Measurements from ENCODE around the gene TPRA1. TPM values are rescaled to one million over a fixed set of nuclear protein-coding genes. Genes with fewer than 3 reads are reported as not detected.

Gene TPRA1
- total RNA-seq, 4 donors from 2014 or later, result 50.3 to 75.3 (median 67.5) TPM

GRCh38 chr3:127560051-127560787 lies 30.3 kb downstream of the TPRA1 start:
- whole genome bisulfite sequencing, 2 donors, result 55 to 66% methylated on average over 3 of the region's 3 CpGs
- Histone ChIP-seq H3K4me3 (no peak overlapping the region), H3K4me1 (no peaks in the 10 kb centered on the region)

GRCh38 chr3:127556565-127556964 lies 34.0 kb downstream of the TPRA1 start:
- TF ChIP-seq EP300 (IDR thresholded peaks at IDR 0.05) (no peak), POLR2A (IDR thresholded peaks at IDR 0.05) (no peak), CTCF (IDR thresholded peaks at IDR 0.05) (no peak)
- H3K4me1 ChIP-seq, result peaks cover 0 to 6% (median 0%) of the 10 kb centered on the region in 4 donors
- peaks cover 0 to 3% (median 0%) of the 10 kb centered on the region in 4 donors for H3K9me3 ChIP-seq
- no peaks in the 10 kb centered on the region for H3K36me3 ChIP-seq
- DNase-seq (ENCODE audit: low spot score in 2 of 2), result no peak
- WGBS, 2 donors, result 60 to 71% methylated on average over 6 of the region's 6 CpGs
- no peak overlapping the region for H3K4me3 ChIP-seq
- H3K27ac ChIP-seq, result no peak overlapping the region
- no peaks in the 10 kb centered on the region for H3K27me3 ChIP-seq

More at GRCh38 chr3:127560051-127560787, 30.3 kb downstream of the TPRA1 start:
- Histone ChIP-seq H3K36me3 (no peaks in the 10 kb centered on the region), H3K27me3 (no peaks in the 10 kb centered on the region), H3K27ac (no peak overlapping the region), H3K9me3 (peaks cover 0 to 3% (median 0%) of the 10 kb centered on the region in 4 donors)
- DNase-seq (ENCODE audit: low spot score in 2 of 2), result no peak
- no peak for TF ChIP-seq CTCF (IDR thresholded peaks at IDR 0.05)
- no peak for TF ChIP-seq POLR2A (IDR thresholded peaks at IDR 0.05)

GRCh38 chr3:127555108-127555507 lies 35.4 kb downstream of the TPRA1 start:
- no peaks in the 10 kb centered on the region for H3K36me3 ChIP-seq
- H3K4me1 ChIP-seq, result peaks cover 0 to 6% (median 0%) of the 10 kb centered on the region in 4 donors
- no peak overlapping the region for H3K27ac ChIP-seq
- H3K4me3 ChIP-seq, result no peak overlapping the region
- peaks cover 0 to 2% (median 0%) of the 10 kb centered on the region in 4 donors for H3K9me3 ChIP-seq
- TF ChIP-seq EP300 (IDR thresholded peaks at IDR 0.05), result no peak
- H3K27me3 ChIP-seq, result no peaks in the 10 kb centered on the region
- 64 to 73% methylated on average over 4 of the region's 4 CpGs for WGBS, 2 donors
- DNase-seq (ENCODE audit: low spot score in 2 of 2), result no peak

GRCh38 chr3:127552038-127552437 lies 38.5 kb downstream of the TPRA1 start:
- H3K9me3 ChIP-seq, result no peaks in the 10 kb centered on the region
- TF ChIP-seq CTCF (IDR thresholded peaks at IDR 0.05) (no peak), POLR2A (IDR thresholded peaks at IDR 0.05) (no peak), EP300 (IDR thresholded peaks at IDR 0.05) (no peak)
- no peak for DNase-seq (ENCODE audit: low spot score in 2 of 2)
- no peaks in the 10 kb centered on the region for H3K36me3 ChIP-seq
- 33 to 37% methylated on average over 1 of the region's 1 CpG for WGBS, 2 donors
- H3K27me3 ChIP-seq, result no peaks in the 10 kb centered on the region
- no peak overlapping the region for H3K4me3 ChIP-seq
- H3K4me1 ChIP-seq, result peaks cover 0 to 18% (median 4%) of the 10 kb centered on the region in 4 donors
- no peak overlapping the region for H3K27ac ChIP-seq

- Histone ChIP-seq H3K9me3 (no peaks in the 10 kb centered on the region), H3K27me3 (no peaks in the 10 kb centered on the region), H3K4me1 (peaks cover 0 to 24% (median 4%) of the 10 kb centered on the region in 4 donors), H3K27ac (no peak overlapping the region), H3K4me3 (no peak overlapping the region), H3K36me3 (no peaks in the 10 kb centered on the region)
- TF ChIP-seq POLR2A (IDR thresholded peaks at IDR 0.05) (no peak), EP300 (IDR thresholded peaks at IDR 0.05) (no peak), CTCF (IDR thresholded peaks at IDR 0.05) (no peak)
- no peak for DNase-seq (ENCODE audit: low spot score in 2 of 2)
- WGBS, 2 donors, result 62 to 78% methylated on average over 7 of the region's 7 CpGs
Measured at GRCh38 chr3:127551178-127551577, 39.4 kb downstream of the TPRA1 start.
